Upper lobe of left lung (tissue), 6 donors: ENCODE results near the gene KRT1. TPM values are rescaled to one million over a fixed set of nuclear protein-coding genes. Genes with fewer than 3 reads are reported as not detected.

Experiments used
- ATAC-seq, 2 donors: fragments of 200-7000 bp; cut with Tn5 transposase; one replicate each; pipeline ENCODE4 v1.9.1; 2022; ENCODE audit warnings: mild to moderate bottlenecking in 2 of 2, moderate library complexity in 2 of 2; ENCODE audit not compliant: low FRiP score in 2 of 2
- DNase-seq, 2 donors: peaks; one replicate each; pipeline ENCODE4 v3.0.0-alpha.2; 2019 to 2020
- H3K27ac ChIP-seq, 4 donors: fragments of 200-600 bp; sonication (generic); one replicate each; pipeline ENCODE4 v1.5.1; 2016 to 2019
- H3K27me3 ChIP-seq, 4 donors: fragments of 200-600 bp; sonication (generic); one replicate each; pipeline ENCODE4 v1.5.1; 2017 to 2019
- H3K36me3 ChIP-seq, 4 donors: fragments of 200-600 bp; sonication (generic); one replicate each; pipeline ENCODE4 v1.5.1; 2016 to 2019
- H3K4me1 ChIP-seq, 4 donors: fragments of 200-600 bp; sonication (generic); one replicate each; pipeline ENCODE4 v1.5.1; 2018 to 2019
- H3K4me3 ChIP-seq, 4 donors: fragments of 200-600 bp; sonication (generic); one replicate each; pipeline ENCODE4 v1.5.1; 2017 to 2019; ENCODE audit warnings: mild to moderate bottlenecking in 2 of 4, moderate library complexity in 1 of 4
- H3K9me3 ChIP-seq, 4 donors: fragments of 200-600 bp; sonication (generic); one replicate each; pipeline ENCODE4 v1.5.1; 2018 to 2019
- CTCF ChIP-seq, 6 experiments: fragments of 450-650 bp in 4 of 6; fragments of 200-600 bp in 2 of 6; sonication (generic) in 2 of 6; IDR thresholded peaks; one replicate each; pipeline ENCODE4 v1.5.1; 2016 to 2019; ENCODE audit warnings: antibody characterized with exemption in 6 of 6
- EP300 ChIP-seq, 4 donors: sonication (generic); formaldehyde crosslinking; IDR thresholded peaks; one replicate each; pipeline ENCODE4 v1.5.1; 2017; ENCODE audit warnings: antibody characterized with exemption in 4 of 4, control low read depth in 2 of 4
- POLR2A ChIP-seq, 4 donors: fragments of 450-650 bp; IDR thresholded peaks; one replicate each; pipeline ENCODE4 v1.5.1; 2016 to 2017; ENCODE audit warnings: antibody characterized with exemption in 4 of 4, mild to moderate bottlenecking in 2 of 4
- POLR2AphosphoS5 ChIP-seq, 2 donors: sonication (generic); formaldehyde crosslinking; IDR thresholded peaks; one replicate each; pipeline ENCODE4 v1.5.1; 2017; ENCODE audit warnings: antibody characterized with exemption in 2 of 2
- WGBS, 2 donors: methylation state at CpG; one replicate each; pipeline ENCODE4 v1.1.5; 2017 to 2018; 5-methylcytosine and 5-hydroxymethylcytosine counted together
- total RNA-seq, 6 donors: library from RNA; depleted of rRNA in 4 of 6; stranded (reverse); fragments of >200 nt in 4 of 6; gene quantifications; one replicate each; pipeline versions ENCODE4 v1.1.0 to v1.2.1, GENCODE V29; 2016 to 2021
- donor health status: DM: no; HTN: no; CAD: no; lungs with moderate emphysema.
- donor health status: DM: no; HTN: yes; CAD: no; lungs with severe emphysema.

Gene KRT1
- total RNA-seq, 6 donors from 2014 or later, result 0.37 to 2.4 TPM; not detected in 4

- H3K27ac ChIP-seq, result no peak overlapping the region
- no peaks in the 10 kb centered on the region for H3K36me3 ChIP-seq
- peaks cover 5 to 13% (median 8%) of the 10 kb centered on the region in 4 donors for H3K4me1 ChIP-seq
- no peak for DNase-seq
- H3K4me3 ChIP-seq, result no peak overlapping the region
- TF ChIP-seq EP300 (IDR thresholded peaks at IDR 0.05), result no peak
- H3K27me3 ChIP-seq, result peaks cover 0 to 11% (median 5%) of the 10 kb centered on the region in 4 donors
- 39 to 64% methylated on average over 2 of the region's 2 CpGs for WGBS, 2 donors
- no peaks in the 10 kb centered on the region for H3K9me3 ChIP-seq
- ATAC-seq, result no peak
Observed at GRCh38 chr12:52691841-52692150, 11.6 kb upstream of the KRT1 start.

GRCh38 chr12:52691076-52691840, 11.1 kb upstream of the KRT1 start:
- Histone ChIP-seq H3K4me3 (peak overlapping the region in 3 of 4 donors; percentile 22 to 36 (median 26)), H3K9me3 (no peaks in the 10 kb centered on the region), H3K27ac (no peak overlapping the region), H3K27me3 (peaks cover 0 to 11% (median 5%) of the 10 kb centered on the region in 4 donors), H3K36me3 (no peaks in the 10 kb centered on the region), H3K4me1 (peaks cover 5 to 13% (median 8%) of the 10 kb centered on the region in 4 donors)
- 3 to 15% methylated on average over 9 to 45 of the region's 45 CpGs for WGBS, 2 donors
- DNase-seq (peak in 1 of 2 donors; percentile 89), ATAC-seq (peak in 1 of 2 donors; percentile 30)
- TF ChIP-seq POLR2A (IDR thresholded peaks at IDR 0.05) (no peak), POLR2AphosphoS5 (IDR thresholded peaks at IDR 0.05) (no peak), CTCF (IDR thresholded peaks at IDR 0.05) (no peak), EP300 (IDR thresholded peaks at IDR 0.05) (no peak)

GRCh38 chr12:52690351-52691075, 10.3 kb upstream of the KRT1 start:
- ATAC-seq (no peak), DNase-seq (no peak)
- WGBS, 2 donors, result 52 to 72% methylated on average over 7 to 8 of the region's 8 CpGs
- H3K9me3 ChIP-seq, result no peaks in the 10 kb centered on the region
- no peaks in the 10 kb centered on the region for H3K36me3 ChIP-seq
- no peak overlapping the region for H3K27ac ChIP-seq
- H3K4me1 ChIP-seq, result peaks cover 5 to 13% (median 8%) of the 10 kb centered on the region in 4 donors
- H3K27me3 ChIP-seq, result peaks cover 0 to 11% (median 5%) of the 10 kb centered on the region in 4 donors
- no peak for TF ChIP-seq POLR2AphosphoS5 (IDR thresholded peaks at IDR 0.05)
- no peak for TF ChIP-seq POLR2A (IDR thresholded peaks at IDR 0.05)
- TF ChIP-seq CTCF (IDR thresholded peaks at IDR 0.05), result no peak
- no peak for TF ChIP-seq EP300 (IDR thresholded peaks at IDR 0.05)
- peak overlapping the region in 3 of 4 donors; percentile 22 to 36 (median 26) for H3K4me3 ChIP-seq

GRCh38 chr12:52689936-52690335, 9.7 kb upstream of the KRT1 start:
- TF ChIP-seq EP300 (IDR thresholded peaks at IDR 0.05), result no peak
- Histone ChIP-seq H3K4me1 (peaks cover 5 to 13% (median 8%) of the 10 kb centered on the region in 4 donors), H3K27ac (no peak overlapping the region), H3K9me3 (no peaks in the 10 kb centered on the region), H3K27me3 (peaks cover 0 to 11% (median 5%) of the 10 kb centered on the region in 4 donors), H3K36me3 (no peaks in the 10 kb centered on the region), H3K4me3 (no peak overlapping the region)
- ATAC-seq (no peak), DNase-seq (no peak)
- 54% methylated on average over 1 of the region's 1 CpG; no CpG with 5 or more reads in 1 of the 2 donors for WGBS, 2 donors

GRCh38 chr12:52689239-52689638, 9.0 kb upstream of the KRT1 start:
- no peak overlapping the region for H3K4me3 ChIP-seq
- TF ChIP-seq POLR2AphosphoS5 (IDR thresholded peaks at IDR 0.05) (no peak), POLR2A (IDR thresholded peaks at IDR 0.05) (no peak)
- no peak overlapping the region for H3K27ac ChIP-seq
- H3K9me3 ChIP-seq, result no peaks in the 10 kb centered on the region
- ATAC-seq, result no peak
- no peaks in the 10 kb centered on the region for H3K36me3 ChIP-seq
- peaks cover 0 to 11% (median 5%) of the 10 kb centered on the region in 4 donors for H3K27me3 ChIP-seq
- no peak for DNase-seq
- H3K4me1 ChIP-seq, result peaks cover 5 to 13% (median 8%) of the 10 kb centered on the region in 4 donors

- Histone ChIP-seq H3K27ac (no peak overlapping the region), H3K9me3 (no peaks in the 10 kb centered on the region), H3K27me3 (peaks cover 0 to 11% (median 5%) of the 10 kb centered on the region in 4 donors), H3K36me3 (no peaks in the 10 kb centered on the region), H3K4me1 (peaks cover 5 to 13% (median 8%) of the 10 kb centered on the region in 4 donors), H3K4me3 (no peak overlapping the region)
- DNase-seq, result no peak
- TF ChIP-seq EP300 (IDR thresholded peaks at IDR 0.05) (no peak), POLR2A (IDR thresholded peaks at IDR 0.05) (no peak), CTCF (IDR thresholded peaks at IDR 0.05) (no peak), POLR2AphosphoS5 (IDR thresholded peaks at IDR 0.05) (no peak)
- ATAC-seq, result no peak
- WGBS, 2 donors, result 53 to 57% methylated on average over 2 of the region's 2 CpGs
Observed at GRCh38 chr12:52688481-52688880, 8.3 kb upstream of the KRT1 start.
